Psoas muscle (tissue), 8 donors: Measurements from ENCODE around the gene GTF2A1L. TPM values are rescaled to one million over a fixed set of nuclear protein-coding genes. Genes with fewer than 3 reads are reported as not detected.

Source experiments
- ATAC-seq, 4 donors: fragments of 200-7000 bp; cut with Tn5 transposase; one replicate each; pipeline ENCODE4 v1.9.1; 2020; ENCODE audit warnings: moderate library complexity in 3 of 4, mild to moderate bottlenecking in 2 of 4
- DNase-seq, 2 donors: peaks; one replicate each; pipeline ENCODE4 v3.0.0-alpha.2; 2020
- H3K27ac ChIP-seq: fragments of 200-600 bp; one replicate; pipeline ENCODE4 v1.8.0; 2022
- H3K27me3 ChIP-seq, 3 donors: fragments of 200-600 bp in 1 of 3; one replicate each; pipeline versions ENCODE4 v1.6.1 to v1.8.0; 2013 to 2022; ENCODE audit warnings: low read length in 2 of 3, mild to moderate bottlenecking in 2 of 3, moderate library complexity in 1 of 3; ENCODE audit not compliant: insufficient read depth in 3 of 3
- H3K36me3 ChIP-seq, 2 donors: fragments of 200-600 bp in 1 of 2; one replicate each; pipeline versions ENCODE4 v1.6.1 to v1.8.0; 2013 to 2022; ENCODE audit warnings: low read depth in 1 of 2, mild to moderate bottlenecking in 1 of 2, moderate library complexity in 1 of 2; ENCODE audit not compliant: insufficient read depth in 1 of 2
- H3K4me1 ChIP-seq: fragments of 200-600 bp; one replicate; pipeline ENCODE4 v1.8.0; 2022
- H3K4me3 ChIP-seq: fragments of 200-600 bp; one replicate; pipeline ENCODE4 v1.8.0; 2022; ENCODE audit warnings: mild to moderate bottlenecking
- H3K9me3 ChIP-seq: fragments of 200-600 bp; one replicate; pipeline ENCODE4 v1.8.0; 2022
- CTCF ChIP-seq: fragments of 200-600 bp; IDR thresholded peaks from one replicate; pipeline ENCODE4 v1.8.0; 2022; ENCODE audit warnings: antibody characterized with exemption
- WGBS, 3 donors: extraction: QIAGEN DNeasy Blood & Tissue Kit; methylation state at CpG; one replicate each; pipeline versions ENCODE4 v1.1.6 to v1.1.7; 2013; 5-methylcytosine and 5-hydroxymethylcytosine counted together
- intact Hi-C, 2 donors: fragments of 100-400 bp; cut with DNase I; formaldehyde crosslinking; loops; one replicate each; pipeline versions ENCODE4 v1.11.0 to v1.14.2; 2022
- polyA plus RNA-seq, 3 donors: library from polyadenylated mRNA; stranded (reverse); fragments of 200-250 nt; gene quantifications; one replicate each; pipeline ENCODE4 v1.2.3, GENCODE V29; 2013
- total RNA-seq, 4 donors: library from RNA; stranded (reverse); fragmentation: NEBNext Ultra II Directional in 2 of 4; extraction: Animal tissue kit (Norgen Biotek cat#: 25700) in 2 of 4; gene quantifications; one replicate each; pipeline versions ENCODE4 v1.2.1 to v1.2.4, GENCODE V29; 2021 to 2023
- donor health status: healthy with polysubstance abuse.
- donor health status: DM: no; HTN: no; CAD: no; lungs with moderate emphysema.
- donor health status: Bipolar disorder and iron deficiency.
- donor health status: healthy.
- donor health status: DM: yes; HTN: yes; CAD: no.
- donor health status: DM: no; HTN: no; CAD: no.
- donor health status: DM: no; HTN: no; CAD: no.
- donor health status: DM: yes; HTN: yes; CAD: no.

Gene GTF2A1L
- total and polyA plus RNA-seq, 7 donors, result 0.05 to 0.76 (median 0.39) TPM; not detected in 3

GRCh38 chr2:48651158-48651790 is 33.6 kb downstream of the GTF2A1L start:
- no peak for TF ChIP-seq CTCF
- no peak overlapping the region for H3K27ac ChIP-seq
- ATAC-seq, result no peak
- no peaks in the 10 kb centered on the region for H3K36me3 ChIP-seq
- no peak overlapping the region for H3K4me3 ChIP-seq
- H3K4me1 ChIP-seq, result no peaks in the 10 kb centered on the region
- H3K9me3 ChIP-seq, result no peaks in the 10 kb centered on the region
- DNase-seq, result no peak
- WGBS, 3 donors, result 16 to 25% (median 16%) methylated on average over 4 of the region's 4 CpGs
- H3K27me3 ChIP-seq, result no peaks in the 10 kb centered on the region
- intact Hi-C loops, result no loop called here

GRCh38 chr2:48668992-48669391 is 51.3 kb downstream of the GTF2A1L start:
- 66 to 83% (median 76%) methylated on average over 1 of the region's 1 CpG for WGBS, 3 donors
- TF ChIP-seq CTCF, result no peak
- no peak overlapping the region for H3K4me3 ChIP-seq
- DNase-seq, result no peak
- H3K27ac ChIP-seq, result no peak overlapping the region
- intact Hi-C loops, result no loop called here
- no peak for ATAC-seq
- no peaks in the 10 kb centered on the region for H3K4me1 ChIP-seq
- H3K36me3 ChIP-seq, result no peaks in the 10 kb centered on the region
- H3K27me3 ChIP-seq, result no peaks in the 10 kb centered on the region
- no peaks in the 10 kb centered on the region for H3K9me3 ChIP-seq

- Histone ChIP-seq H3K4me3 (no peak overlapping the region), H3K27ac (no peak overlapping the region), H3K9me3 (no peaks in the 10 kb centered on the region), H3K4me1 (no peaks in the 10 kb centered on the region), H3K27me3 (no peaks in the 10 kb centered on the region), H3K36me3 (no peaks in the 10 kb centered on the region)
- intact Hi-C loops, result no loop called here
- no peak for DNase-seq
- 81 to 89% (median 86%) methylated on average over 4 of the region's 4 CpGs for WGBS, 3 donors
- TF ChIP-seq CTCF, result no peak
- no peak for ATAC-seq
These were observed 55.9 kb downstream of the GTF2A1L start for GRCh38 chr2:48673581-48673980.

- H3K27me3 ChIP-seq, result no peaks in the 10 kb centered on the region
- no peaks in the 10 kb centered on the region for H3K4me1 ChIP-seq
- H3K4me3 ChIP-seq, result no peak overlapping the region
- no peak overlapping the region for H3K27ac ChIP-seq
- intact Hi-C loops, result no loop called here
- WGBS, 3 donors, result 52 to 69% (median 63%) methylated on average over 2 of the region's 2 CpGs
- ATAC-seq, result no peak
- TF ChIP-seq CTCF, result no peak
- no peak for DNase-seq
- H3K9me3 ChIP-seq, result no peaks in the 10 kb centered on the region
- no peaks in the 10 kb centered on the region for H3K36me3 ChIP-seq
These were observed 57.3 kb downstream of the GTF2A1L start for GRCh38 chr2:48674933-48675332.

- WGBS, 3 donors, result 46 to 67% (median 50%) methylated on average over 2 of the region's 2 CpGs
- Histone ChIP-seq H3K27me3 (no peaks in the 10 kb centered on the region), H3K4me1 (no peaks in the 10 kb centered on the region), H3K9me3 (no peaks in the 10 kb centered on the region), H3K27ac (no peak overlapping the region), H3K36me3 (no peaks in the 10 kb centered on the region), H3K4me3 (no peak overlapping the region)
- ATAC-seq (no peak), DNase-seq (no peak)
- intact Hi-C loops, result no loop called here
- TF ChIP-seq CTCF, result no peak
These were observed 59.8 kb downstream of the GTF2A1L start for GRCh38 chr2:48677450-48677849.
